Ishikawa (cell line): Measurements from ENCODE around the gene GHITM.

Source experiments
- CEBPB ChIP-seq: IDR thresholded peaks from 2 replicates; pipeline ENCODE4 v1.6.1; 2012
- CREB1 ChIP-seq: IDR thresholded peaks from 2 replicates; pipeline ENCODE4 v1.6.1; 2012; ENCODE audit warnings: low read depth
- EGR1 ChIP-seq: IDR thresholded peaks from 2 replicates; pipeline ENCODE4 v1.6.1; 2012
- EP300 ChIP-seq: IDR thresholded peaks from 2 replicates; pipeline ENCODE4 v1.6.1; 2012; ENCODE audit warnings: borderline replicate concordance
- FOXM1 ChIP-seq: IDR thresholded peaks from 2 replicates; pipeline ENCODE4 v1.6.1; 2012; ENCODE audit warnings: low read depth, borderline replicate concordance
- MAX ChIP-seq: IDR thresholded peaks from 2 replicates; pipeline ENCODE4 v1.6.1; 2012
- NFIC ChIP-seq: IDR thresholded peaks from 2 replicates; pipeline ENCODE4 v1.6.1; 2012
- RAD21 ChIP-seq: IDR thresholded peaks from 2 replicates; pipeline ENCODE4 v1.6.1; 2012; ENCODE audit warnings: low read depth
- REST ChIP-seq: IDR thresholded peaks from 2 replicates; pipeline ENCODE4 v1.6.1; 2012; ENCODE audit warnings: low read depth, mild to moderate bottlenecking
- TAF1 ChIP-seq: IDR thresholded peaks from 2 replicates; pipeline ENCODE4 v1.6.1; 2012; ENCODE audit warnings: low read depth, mild to moderate bottlenecking
- TCF12 ChIP-seq: IDR thresholded peaks from 2 replicates; pipeline ENCODE4 v1.6.1; 2012; ENCODE audit warnings: low read depth
- TEAD4 ChIP-seq: IDR thresholded peaks from 2 replicates; pipeline ENCODE4 v1.6.1; 2012
- USF1 ChIP-seq: IDR thresholded peaks from 2 replicates; pipeline ENCODE4 v1.6.1; 2012
- YY1 ChIP-seq: IDR thresholded peaks from 2 replicates; pipeline ENCODE4 v1.6.1; 2012; ENCODE audit warnings: low read depth
- ZBTB7A ChIP-seq: IDR thresholded peaks from 2 replicates; pipeline ENCODE4 v1.6.1; 2012; ENCODE audit warnings: low read depth

GHITM gene

GRCh38 chr10:84166620-84167288 lies 27.4 kb downstream of the GHITM start:
- TF ChIP-seq TCF12 = no peak
- TF ChIP-seq REST = no peak
- TF ChIP-seq CREB1 = no peak

GRCh38 chr10:84172467-84173356 lies 33.4 kb downstream of the GHITM start:
- TF ChIP-seq REST (no peak), ZBTB7A (no peak), YY1 (no peak), TCF12 (no peak), FOXM1 (no peak), CEBPB (no peak), EGR1 (no peak), TAF1 (no peak), NFIC (no peak), EP300 (no peak), TEAD4 (no peak), RAD21 (no peak), MAX (no peak), USF1 (no peak)

- TF ChIP-seq ZBTB7A (no peak), TEAD4 (no peak), REST (no peak), MAX (no peak), YY1 (no peak), TAF1 (no peak), FOXM1 (no peak), CEBPB (no peak), EP300 (no peak), RAD21 (no peak), EGR1 (no peak), CREB1 (no peak), USF1 (no peak), NFIC (no peak), TCF12 (no peak)
Measured at GRCh38 chr10:84173501-84173929, 34.2 kb downstream of the GHITM start, which contains the start of gene GPR15LG. TSS of gene GPR15LG (plus strand) at chr10:84173801. CDS start at chr10:84173852, 51 bp downstream.

- TF ChIP-seq EGR1 = no peak
- TF ChIP-seq REST = no peak
- TF ChIP-seq EP300 = no peak
- TF ChIP-seq ZBTB7A = no peak
- no peak for TF ChIP-seq TEAD4
- TF ChIP-seq RAD21 = no peak
- TF ChIP-seq TAF1 = no peak
- TF ChIP-seq YY1 = no peak
- TF ChIP-seq MAX = no peak
Measured at GRCh38 chr10:84175436-84175835, 36.1 kb downstream of the GHITM start.
